Measurements from ENCODE around the gene FEM1B. TPM values are rescaled to one million over a fixed set of nuclear protein-coding genes. Genes with fewer than 3 reads are reported as not detected.

Gene FEM1B
- total RNA-seq, 4 donors from 2014 or later = 25.1 to 64.7 (median 43.0) TPM

DNA sequence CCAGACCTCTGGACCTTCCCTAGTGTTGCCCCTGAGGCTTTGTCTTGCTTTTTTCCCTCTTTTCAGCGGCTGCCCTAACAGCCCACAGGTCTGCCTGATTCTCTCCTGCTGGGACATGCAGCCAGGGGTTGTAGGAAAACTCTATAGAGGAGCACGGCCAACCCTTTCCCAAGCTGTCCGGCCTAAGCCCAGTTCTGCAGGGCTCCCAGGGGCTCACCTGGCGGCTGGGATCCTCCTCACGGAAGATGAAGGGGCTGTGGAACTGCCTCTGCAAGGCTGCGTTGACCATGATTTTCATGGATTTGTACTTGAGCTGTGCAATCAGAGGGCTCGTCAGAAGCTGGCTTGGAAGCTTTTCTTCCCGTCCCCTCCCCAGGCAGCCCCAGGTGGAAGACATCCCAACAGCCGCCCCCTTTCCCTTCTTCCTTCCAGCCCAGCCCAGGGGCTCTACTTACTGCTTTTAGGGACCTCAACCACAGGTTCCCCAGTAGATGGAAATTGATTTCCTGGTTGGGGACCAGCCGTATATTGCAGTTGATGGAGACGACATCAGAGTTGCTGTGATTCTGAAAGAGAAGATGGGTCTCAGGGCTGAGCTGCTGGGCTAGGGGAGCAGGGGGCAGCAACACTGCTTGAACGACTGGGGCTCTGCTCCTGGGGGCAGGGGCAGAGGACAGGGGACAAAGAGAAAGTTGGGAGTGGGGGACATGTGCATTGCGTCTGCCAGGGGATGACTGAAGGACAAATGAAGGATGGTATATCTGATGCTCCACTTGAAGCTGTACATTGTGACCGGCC is 29.8 kb downstream of the FEM1B start:
- in situ Hi-C loops (cut with MboI; ENCODE audit: low pct_ligation_motif_present in 1 of 4, low pct_unique_long_range_greater_than_20kb in 1 of 4, low sequenced_read_pairs in 3 of 4) (loop anchor here in 2 of 4 donors (10.0 to 25.0 kb wide), 3 partner anchors 77 to 380 kb away; no protein-coding TSS in a partner anchor), intact Hi-C loops (cut with DNase I; ENCODE audit: low total_unique reads) (loop anchor here (5.0 to 10.0 kb wide), 2 partner anchors 53 to 75 kb away; no protein-coding TSS in a partner anchor)
- H3K27me3 ChIP-seq = no peaks in the 10 kb centered on the region
- H3K4me1 ChIP-seq = peaks cover 0 to 3% (median 0%) of the 10 kb centered on the region in 4 donors
- DNase-seq = no peak
- no peaks in the 10 kb centered on the region for H3K36me3 ChIP-seq
- H3K4me3 ChIP-seq = no peak overlapping the region
- WGBS, 2 donors (ENCODE audit: low coverage in 1 of 2) = 73 to 75% methylated on average over 4 to 14 of the region's 14 CpGs
- no peak for TF ChIP-seq POLR2AphosphoS5 (IDR thresholded peaks at IDR 0.05)
- no peak for TF ChIP-seq EP300 (IDR thresholded peaks at IDR 0.05; ENCODE audit: low read depth)
- no peak for TF ChIP-seq CTCF (IDR thresholded peaks at IDR 0.05)
- no peak for TF ChIP-seq POLR2A (IDR thresholded peaks at IDR 0.05)
- H3K27ac ChIP-seq = no peak overlapping the region
- H3K9me3 ChIP-seq = no peaks in the 10 kb centered on the region

DNA sequence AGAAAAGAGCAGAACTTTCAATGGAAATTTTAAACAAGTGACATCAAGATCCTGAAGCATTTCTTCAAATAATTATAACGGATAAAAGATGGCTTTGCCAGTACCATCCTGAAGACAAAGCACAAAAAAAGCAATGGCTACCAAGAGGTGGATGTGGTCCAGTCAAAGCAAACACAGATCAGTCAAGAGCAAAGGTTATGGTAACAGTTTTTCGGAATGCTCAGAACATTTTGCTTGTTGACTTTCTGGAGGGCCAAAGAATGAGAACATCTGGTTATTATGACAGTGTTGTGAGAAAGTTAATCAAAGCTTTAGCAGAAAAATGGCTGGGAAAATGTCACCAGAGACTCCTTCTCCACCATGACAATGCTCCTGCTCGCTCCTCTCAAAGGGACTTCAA is 31.5 kb downstream of the FEM1B start:
- no peak for DNase-seq
- Histone ChIP-seq H3K9me3 (no peaks in the 10 kb centered on the region), H3K4me3 (no peak overlapping the region), H3K36me3 (no peaks in the 10 kb centered on the region), H3K4me1 (peaks cover 0 to 3% (median 0%) of the 10 kb centered on the region in 4 donors), H3K27me3 (no peaks in the 10 kb centered on the region), H3K27ac (no peak overlapping the region)
- in situ Hi-C loops (cut with MboI; ENCODE audit: low pct_ligation_motif_present in 1 of 4, low pct_unique_long_range_greater_than_20kb in 1 of 4, low sequenced_read_pairs in 3 of 4) (loop anchor here in 2 of 4 donors (10.0 to 25.0 kb wide), 3 partner anchors 76 to 378 kb away; no protein-coding TSS in a partner anchor), intact Hi-C loops (cut with DNase I; ENCODE audit: low total_unique reads) (loop anchor here (5.0 to 10.0 kb wide), 2 partner anchors 54 to 73 kb away; no protein-coding TSS in a partner anchor)
- no peak for TF ChIP-seq CTCF (IDR thresholded peaks at IDR 0.05)
- no peak for TF ChIP-seq POLR2AphosphoS5 (IDR thresholded peaks at IDR 0.05)
- no peak for TF ChIP-seq EP300 (IDR thresholded peaks at IDR 0.05; ENCODE audit: low read depth)
- no peak for TF ChIP-seq POLR2A (IDR thresholded peaks at IDR 0.05)
- 64 to 78% methylated on average over 3 of the region's 3 CpGs for WGBS, 2 donors (ENCODE audit: low coverage in 1 of 2)

DNA sequence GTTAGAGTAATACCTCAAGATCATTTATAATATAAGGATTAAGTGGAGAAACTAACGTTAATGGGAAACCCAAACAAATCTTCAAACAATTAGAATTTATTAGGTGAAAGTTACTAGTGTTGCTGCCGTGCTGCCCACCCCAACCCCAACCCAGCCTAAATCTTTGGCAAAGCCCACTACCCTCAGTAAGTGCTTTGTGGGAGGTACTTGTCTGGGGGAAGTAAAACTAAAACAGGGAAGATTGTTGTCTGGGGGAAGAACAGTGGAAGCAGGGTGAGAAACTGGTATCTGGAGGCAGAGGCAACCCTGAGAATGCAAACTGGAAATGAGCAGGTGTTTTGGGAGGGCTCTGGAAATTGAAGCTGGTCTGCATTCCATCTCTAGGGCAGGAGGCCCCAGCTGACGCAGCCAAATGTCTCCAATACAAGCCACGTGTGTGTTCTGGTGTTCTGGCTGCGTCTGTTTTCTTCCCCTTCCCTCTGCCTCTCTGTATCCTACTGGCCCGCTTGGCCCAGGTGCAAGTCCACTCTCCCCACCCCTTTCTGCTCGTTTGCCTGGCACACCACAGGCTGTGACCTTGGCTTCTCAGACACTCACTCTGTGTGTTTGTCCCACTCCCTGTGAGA is 32.7 kb downstream of the FEM1B start:
- H3K27ac ChIP-seq = no peak overlapping the region
- no peaks in the 10 kb centered on the region for H3K36me3 ChIP-seq
- H3K4me1 ChIP-seq = peaks cover 0 to 3% (median 0%) of the 10 kb centered on the region in 4 donors
- no peak for DNase-seq
- no peak overlapping the region for H3K4me3 ChIP-seq
- H3K27me3 ChIP-seq = no peaks in the 10 kb centered on the region
- H3K9me3 ChIP-seq = no peaks in the 10 kb centered on the region
- in situ Hi-C loops (cut with MboI; ENCODE audit: low pct_ligation_motif_present in 1 of 4, low pct_unique_long_range_greater_than_20kb in 1 of 4, low sequenced_read_pairs in 3 of 4) = loop anchor here in 2 of 4 donors (25.0 kb wide), 2 partner anchors 352 to 377 kb away; no protein-coding TSS in a partner anchor
- WGBS, 2 donors (ENCODE audit: low coverage in 1 of 2) = 57 to 67% methylated on average over 1 to 7 of the region's 7 CpGs
- intact Hi-C loops (cut with DNase I; ENCODE audit: low total_unique reads) = loop anchor here (10.0 kb wide), 1 partner anchor 245 kb away; no protein-coding TSS in a partner anchor
- TF ChIP-seq POLR2AphosphoS5 (IDR thresholded peaks at IDR 0.05) (no peak), POLR2A (IDR thresholded peaks at IDR 0.05) (no peak), CTCF (IDR thresholded peaks at IDR 0.05) (no peak), EP300 (IDR thresholded peaks at IDR 0.05; ENCODE audit: low read depth) (no peak)
